Measurements from ENCODE around the gene CFL1.
A peak's percentile ranks its signal among the peaks of the same experiment; 100 is the strongest.

DNA sequence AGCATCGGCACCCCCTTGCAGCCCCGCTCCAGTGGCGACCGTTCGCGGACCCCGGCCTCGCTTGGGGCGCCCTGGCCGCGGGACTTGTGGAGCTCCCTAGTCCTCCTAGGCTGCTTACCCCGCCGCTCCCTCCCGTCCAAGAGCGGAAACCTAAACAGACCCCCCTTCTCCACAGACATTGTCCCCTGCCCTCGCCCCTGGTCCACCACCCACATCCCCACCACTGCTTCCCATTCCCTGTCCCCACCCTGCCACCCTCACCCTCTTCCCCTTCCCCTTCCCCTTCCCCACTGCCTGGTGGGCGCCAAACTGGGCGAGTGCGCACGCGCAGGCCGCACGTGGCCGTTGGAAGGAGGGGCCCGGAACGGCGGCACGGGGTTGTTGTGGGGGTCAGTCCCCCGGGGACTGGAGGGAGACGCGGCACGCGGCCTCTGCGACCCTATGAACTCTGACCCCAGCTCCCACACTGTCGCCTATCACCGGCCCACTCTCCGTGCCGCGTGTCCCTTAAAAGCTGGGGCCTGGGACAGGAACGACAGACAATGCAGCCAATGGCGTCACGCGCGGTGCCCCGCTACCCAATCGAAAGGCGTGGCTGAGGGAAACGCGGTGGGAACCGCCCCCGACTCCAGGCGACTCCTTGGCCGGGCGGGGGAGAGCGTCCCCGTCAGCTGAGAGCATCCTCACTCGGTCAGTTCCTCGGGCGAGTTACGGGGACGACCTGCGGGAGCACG is 24.5 kb downstream of the CFL1 start, which contains the start of gene SNX32:
- TF ChIP-seq, protein P1, sequence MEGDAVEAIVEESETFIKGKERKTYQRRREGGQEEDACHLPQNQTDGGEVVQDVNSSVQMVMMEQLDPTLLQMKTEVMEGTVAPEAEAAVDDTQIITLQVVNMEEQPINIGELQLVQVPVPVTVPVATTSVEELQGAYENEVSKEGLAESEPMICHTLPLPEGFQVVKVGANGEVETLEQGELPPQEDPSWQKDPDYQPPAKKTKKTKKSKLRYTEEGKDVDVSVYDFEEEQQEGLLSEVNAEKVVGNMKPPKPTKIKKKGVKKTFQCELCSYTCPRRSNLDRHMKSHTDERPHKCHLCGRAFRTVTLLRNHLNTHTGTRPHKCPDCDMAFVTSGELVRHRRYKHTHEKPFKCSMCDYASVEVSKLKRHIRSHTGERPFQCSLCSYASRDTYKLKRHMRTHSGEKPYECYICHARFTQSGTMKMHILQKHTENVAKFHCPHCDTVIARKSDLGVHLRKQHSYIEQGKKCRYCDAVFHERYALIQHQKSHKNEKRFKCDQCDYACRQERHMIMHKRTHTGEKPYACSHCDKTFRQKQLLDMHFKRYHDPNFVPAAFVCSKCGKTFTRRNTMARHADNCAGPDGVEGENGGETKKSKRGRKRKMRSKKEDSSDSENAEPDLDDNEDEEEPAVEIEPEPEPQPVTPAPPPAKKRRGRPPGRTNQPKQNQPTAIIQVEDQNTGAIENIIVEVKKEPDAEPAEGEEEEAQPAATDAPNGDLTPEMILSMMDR (IDR thresholded peaks at IDR 0.05): no peak
- TF ChIP-seq POLR2AphosphoS5 (IDR thresholded peaks at IDR 0.05; ENCODE audit: insufficient read depth in 1 of 2, low read depth in 1 of 2): peak; percentile 70 to 80

Data from vagina (tissue), 2 donors.